HepG2 (cell line): ENCODE measurements around the gene COL9A2. TPM values are rescaled to one million over a fixed set of nuclear protein-coding genes. Genes with fewer than 3 reads are reported as not detected.

Experiments
- ATAC-seq: fragments of 200-7000 bp; cut with Tn5 transposase; 3 replicates; pipeline ENCODE4 v1.9.1; 2020; ENCODE audit warnings: mild to moderate bottlenecking, moderate library complexity
- Bru-seq: library from RNA; stranded (reverse); fragments of 400-500 nt; gene quantifications from one replicate; lab custom pipeline; 2021; lab: Mats Ljungman, UMichigan
- BruChase-seq, 2 experiments: library from RNA; stranded (reverse); fragments of 400-500 nt; gene quantifications; one replicate each; lab custom pipeline; 2021; lab: Mats Ljungman, UMichigan
- BruUV-seq: library from RNA; stranded (reverse); fragments of 400-500 nt; replicated peaks from 2 replicates; lab custom pipeline; 2021; lab: Mats Ljungman, UMichigan
- CTCF ChIA-PET: fragments of 300-600 bp; formaldehyde crosslinking; extraction: SDS; loops from one replicate; lab custom pipeline; 2021; ENCODE audit warnings: low total read pairs, inconsistent platforms, low intra/inter-chr PET ratio; lab: Yijun Ruan, JAX
- POLR2A ChIA-PET: fragments of 350-600 bp; sonication (Branson Sonifier 250); formaldehyde crosslinking; loops from one replicate; lab custom pipeline; 2020; ENCODE audit warnings: antibody characterized with exemption, inconsistent platforms; lab: Yijun Ruan, JAX
- DNase-seq: peaks from one replicate; pipeline ENCODE4 v3.0.0-alpha.2; 2015; ENCODE audit warnings: low spot score
- FAIRE-seq: peaks from 3 replicates; lab custom pipeline; 2011; peaks lifted over from hg19 to GRCh38; lab: Jason Lieb, UNC
- H2AFZ ChIP-seq: one replicate; pipeline ENCODE4 v1.6.1; 2011; ENCODE audit warnings: low read length, inconsistent platforms
- H3K27ac ChIP-seq: fragments of 300-600 bp; 3 replicates; pipeline ENCODE4 v1.8.0; 2011; ENCODE audit warnings: mixed run types, mild to moderate bottlenecking, mixed read lengths, low read length, inconsistent platforms; ENCODE audit not compliant: insufficient read depth; ENCODE audit errors: extremely low read length
- H3K27me3 ChIP-seq, 2 experiments: fragments of 200-600 bp in 1 of 2; 2 replicates in 1 of 2; 3 replicates in 1 of 2; pipeline versions ENCODE4 v1.6.0 to v1.8.0; 2011; ENCODE audit warnings: low read length in 2 of 2, mild to moderate bottlenecking in 2 of 2, moderate library complexity in 2 of 2, inconsistent platforms in 1 of 2; ENCODE audit not compliant: insufficient read depth in 2 of 2, control insufficient read depth in 1 of 2
- H3K36me3 ChIP-seq, 2 experiments: fragments of 200-600 bp in 1 of 2; replicated peaks in 1 of 2; 2 replicates in 1 of 2; 3 replicates in 1 of 2; pipeline versions ENCODE4 v1.5.1 to v1.8.0; 2011; ENCODE audit warnings: low read length in 2 of 2, inconsistent platforms in 1 of 2; ENCODE audit not compliant: insufficient read depth in 2 of 2, control insufficient read depth in 1 of 2
- H3K4me1 ChIP-seq: 2 replicates; pipeline ENCODE4 v1.5.1; 2012; ENCODE audit warnings: low read length, inconsistent platforms; ENCODE audit not compliant: insufficient read depth
- H3K4me2 ChIP-seq: 2 replicates; pipeline ENCODE4 v1.6.0; 2011; ENCODE audit warnings: low read depth, low read length, inconsistent platforms
- H3K4me3 ChIP-seq, 3 experiments: fragments of 200-600 bp in 1 of 3; sonication (generic), shearing (Covaris generic) in 1 of 3; replicated peaks in 1 of 3; 2 replicates each; pipeline ENCODE4 v1.5.1; 2011 to 2016; ENCODE audit warnings: low read length in 3 of 3, inconsistent platforms in 2 of 3, low read depth in 2 of 3, mild to moderate bottlenecking in 2 of 3, control low read depth in 1 of 3, mixed read lengths in 1 of 3; ENCODE audit not compliant: insufficient read depth in 1 of 3
- H3K79me2 ChIP-seq: one replicate; pipeline ENCODE4 v1.6.1; 2011; ENCODE audit warnings: low read length, inconsistent platforms; ENCODE audit not compliant: insufficient read depth
- H3K9ac ChIP-seq: 2 replicates; pipeline ENCODE4 v1.6.0; 2011; ENCODE audit warnings: mild to moderate bottlenecking, low read depth, low read length, inconsistent platforms; ENCODE audit not compliant: insufficient read depth
- H3K9me3 ChIP-seq: 2 replicates; pipeline ENCODE4 v1.5.1; 2012; ENCODE audit warnings: mild to moderate bottlenecking, low read length
- H4K20me1 ChIP-seq: 2 replicates; pipeline ENCODE4 v1.6.0; 2011; ENCODE audit warnings: inconsistent platforms, mild to moderate bottlenecking, low read length, moderate library complexity; ENCODE audit not compliant: insufficient read depth
- ETV6 ChIP-seq: sonication (generic); formaldehyde crosslinking; conservative IDR thresholded peaks from 2 replicates; pipeline ENCODE4 v1.4.0; 2020; ENCODE audit warnings: missing genetic modification reagents
- KLF16 ChIP-seq, 2 experiments: sonication (generic) in 1 of 2; formaldehyde crosslinking in 1 of 2; IDR thresholded peaks; 2 replicates each; pipeline versions ENCODE4 v1.6.1 to v1.8.0; 2016 to 2023; ENCODE audit warnings: missing genetic modification reagents in 2 of 2, missing compliant biosample characterization in 1 of 2
- TBX2 ChIP-seq: sonication (generic); formaldehyde crosslinking; IDR thresholded peaks from 2 replicates; pipeline ENCODE4 v1.5.0; 2020; ENCODE audit warnings: missing genetic modification reagents, mild to moderate bottlenecking, borderline replicate concordance
- ZEB1 ChIP-seq: IDR thresholded peaks from 2 replicates; pipeline ENCODE4 v1.6.1; 2012; ENCODE audit warnings: mild to moderate bottlenecking, low read depth, inconsistent platforms; ENCODE audit not compliant: insufficient replicate concordance
- ZFP41 ChIP-seq: sonication (generic); formaldehyde crosslinking; IDR thresholded peaks from 2 replicates; pipeline ENCODE4 v1.4.0; 2020; ENCODE audit warnings: mild to moderate bottlenecking, missing genetic modification reagents, borderline replicate concordance
- ZNF234 ChIP-seq: sonication (generic); formaldehyde crosslinking; conservative IDR thresholded peaks from 2 replicates; pipeline ENCODE4 v1.5.1; 2020; ENCODE audit warnings: mild to moderate bottlenecking, missing genetic modification reagents
- ZNF629 ChIP-seq: sonication (generic); formaldehyde crosslinking; conservative IDR thresholded peaks from 2 replicates; pipeline ENCODE4 v1.5.0; 2020; ENCODE audit warnings: missing genetic modification reagents
- ZNF687 ChIP-seq: sonication (generic); formaldehyde crosslinking; IDR thresholded peaks from 2 replicates; pipeline ENCODE4 v1.5.1; 2020; ENCODE audit warnings: mild to moderate bottlenecking, missing genetic modification reagents, moderate library complexity
- ZNF724P ChIP-seq: sonication (generic); formaldehyde crosslinking; IDR thresholded peaks from 2 replicates; pipeline ENCODE4 v1.8.0; 2022; ENCODE audit warnings: missing genetic modification reagents, borderline replicate concordance
- ZNF792 ChIP-seq: IDR thresholded peaks from 2 replicates; pipeline ENCODE4 v1.6.1; 2016
- WGBS: methylation state at CpG from one replicate; pipeline ENCODE4 v1.1.6; 2017; ENCODE audit warnings: low lambda C conversion rate; 5-methylcytosine and 5-hydroxymethylcytosine counted together
- in situ Hi-C: cut with HindIII; loops from 2 replicates; pipeline ENCODE4 v1.10.0; 2017; ENCODE audit warnings: low pct_unique_long_range_greater_than_20kb; ENCODE audit not compliant: extremely low pct_ligation_motif_present
- intact Hi-C: fragments of 100-400 bp; cut with micrococcal nuclease; formaldehyde crosslinking; loops from one replicate; pipeline ENCODE4 v1.10.0; 2022; ENCODE audit not compliant: unreplicated experiment
- long read RNA-seq, 2 experiments: library from RNA in 1 of 2; library from polyadenylated mRNA in 1 of 2; stranded (forward) in 1 of 2; unstranded in 1 of 2; transcript quantifications; one replicate each; pipeline ENCODE4 v2.0.0, GENCODE V29; 2019 to 2022
- polyA minus RNA-seq, 3 experiments: library from RNA; depleted of rRNA, polyadenylated mRNA; stranded (reverse); fragments of >200 nt; gene quantifications; 2 replicates each; pipeline ENCODE4 v1.2.3, GENCODE V29; 2011; ENCODE audit warnings: low replicate concordance in 1 of 3
- polyA plus RNA-seq, 8 experiments: library from polyadenylated mRNA; depleted of rRNA in 3 of 8; stranded (reverse) in 7 of 8; unstranded in 1 of 8; fragments of >200 nt; fragmentation: Illumina TruSeq in 4 of 8; extraction: Trizol in 4 of 8; gene quantifications; 2 replicates each; pipeline versions ENCODE4 v1.2.1 to v1.2.3, GENCODE V29; 2011 to 2016; ENCODE audit warnings: low read depth in 4 of 8, missing spikeins in 1 of 8, mixed read lengths in 1 of 8; ENCODE audit not compliant: insufficient read depth in 1 of 8
- total RNA-seq, 5 experiments: library from RNA; depleted of rRNA; stranded (reverse); fragments of >200 nt; fragmentation: Illumina TruSeq; extraction: Trizol; gene quantifications; 2 replicates each; pipeline ENCODE4 v1.2.3, GENCODE V29; 2016; ENCODE audit warnings: low read depth in 1 of 5

Gene COL9A2
- total RNA-seq (2016; rRNA removed; fragmentation: Illumina TruSeq; extraction: Trizol), result 8.9 and 26.9 TPM in 2 replicates
- total RNA-seq (2016; cell fraction: cytosol; rRNA removed; fragmentation: Illumina TruSeq; extraction: Trizol; ENCODE audit: low read depth), result 2.3 and 2.9 TPM in 2 replicates
- total RNA-seq (2016; cell fraction: insoluble cytoplasmic fraction; rRNA removed; fragmentation: Illumina TruSeq; extraction: Trizol), result 7.8 and 29.7 TPM in 2 replicates
- total RNA-seq (2016; cell fraction: membrane; rRNA removed; fragmentation: Illumina TruSeq; extraction: Trizol), result 3.7 and 5.8 TPM in 2 replicates
- 32.5 and 35.4 TPM in 2 replicates for total RNA-seq (2016; cell fraction: nucleus; rRNA removed; fragmentation: Illumina TruSeq; extraction: Trizol)
- polyA plus RNA-seq (2011; rRNA removed), result 20.2 and 34.7 TPM in 2 replicates
- 8.9 and 11.2 TPM in 2 replicates for polyA plus RNA-seq (2011; cell fraction: cytosol; rRNA removed)
- 329 and 347 TPM in 2 replicates for polyA plus RNA-seq (2011; cell fraction: nucleus; rRNA removed)
- polyA plus RNA-seq (2012), result 21.5 and 31.3 TPM in 2 replicates
- 1.7 TPM in 2 replicates for polyA plus RNA-seq (2016; cell fraction: cytosol; fragmentation: Illumina TruSeq; extraction: Trizol; ENCODE audit: low read depth)
- 7.6 TPM in 2 replicates for polyA plus RNA-seq (2016; cell fraction: insoluble cytoplasmic fraction; fragmentation: Illumina TruSeq; extraction: Trizol; ENCODE audit: low read depth)
- polyA plus RNA-seq (2016; cell fraction: membrane; fragmentation: Illumina TruSeq; extraction: Trizol; ENCODE audit: low read depth), result 3.5 and 4.0 TPM in 2 replicates
- polyA plus RNA-seq (2016; cell fraction: nucleus; fragmentation: Illumina TruSeq; extraction: Trizol; ENCODE audit: insufficient read depth, low read depth), result 108 and 112 TPM in 2 replicates
- 7.9 TPM in 1 of 2 replicates, not detected in the other for polyA minus RNA-seq (2011; rRNA and poly(A)+ RNA removed; ENCODE audit: low replicate concordance)
- 4.2 and 6.3 TPM in 2 replicates for polyA minus RNA-seq (2011; cell fraction: cytosol; rRNA and poly(A)+ RNA removed)
- polyA minus RNA-seq (2011; cell fraction: nucleus; rRNA and poly(A)+ RNA removed), result 18.2 and 21.9 TPM in 2 replicates
- percentile 58 among the genes with signal in this experiment for Bru-seq, nascent RNA
- BruChase-seq, experiment 1, labeled RNA remaining after a 6-hour chase, result percentile 64 among the genes with signal in this experiment
- percentile 56 among the genes with signal in this experiment for BruChase-seq, experiment 2, labeled RNA remaining after a 2-hour chase
- long read RNA-seq, experiment 1, partial matches to known transcripts, result 3 of 9 reads
- long read RNA-seq, experiment 1, other reads (novel, unspliced or antisense), result 2 of 9 reads
- long read RNA-seq, experiment 2, partial matches to known transcripts, result 29 of 39 reads
- long read RNA-seq, experiment 2, other reads (novel, unspliced or antisense), result 10 of 39 reads

DNA sequence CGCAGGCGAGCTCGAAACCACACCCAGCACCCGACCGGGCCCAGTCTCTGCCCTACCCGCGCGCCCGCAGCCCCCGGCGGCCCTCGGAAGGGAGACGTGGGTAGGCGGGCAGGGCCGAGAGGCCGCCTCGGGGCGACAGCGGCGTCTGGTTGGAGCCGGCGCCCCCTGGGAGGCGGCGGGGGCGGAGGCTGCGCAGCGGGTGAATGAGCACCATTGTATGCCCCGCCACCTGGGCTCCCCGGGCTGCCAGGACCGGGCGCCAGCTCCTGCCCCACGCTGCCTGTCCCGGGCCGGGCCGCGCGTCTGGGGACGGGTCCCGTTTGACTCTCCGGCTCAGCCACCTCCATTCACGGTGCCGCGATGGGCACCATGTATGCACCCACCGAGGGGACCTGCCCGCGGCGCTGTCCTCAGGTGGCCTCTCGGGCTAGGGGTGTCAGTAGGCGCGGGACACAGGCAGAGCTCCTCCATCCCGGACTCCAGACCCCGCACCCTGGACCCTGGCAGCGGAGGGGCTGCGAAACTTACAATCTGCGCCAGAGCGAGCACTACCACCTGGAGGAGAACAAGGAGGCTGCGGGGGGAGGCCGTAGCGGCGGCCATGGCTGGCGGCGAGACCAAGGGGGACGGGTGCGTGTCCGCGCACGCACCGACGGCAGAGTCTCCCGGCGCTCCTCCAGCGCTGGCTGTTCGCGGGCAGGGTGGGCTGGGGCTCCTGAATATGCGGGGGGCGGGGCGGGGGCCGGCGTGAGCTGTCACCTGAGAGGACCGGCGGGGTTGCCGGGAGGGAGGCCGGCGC, at the start of gene COL9A2:
Gene COL9A2 (minus strand): TSS at position 692 of the 799 bp plus-strand sequence. CDS start 89 bp downstream, at position 603.
- H3K27me3 ChIP-seq, result peaks cover 0 to 11% of the 10 kb centered on the region in 2 experiments; a peak in 1 of 5 replicates
- H3K9ac ChIP-seq, result peak within 1 kb of the TSS; percentile 77
- intact Hi-C loops (loop anchor here (1.0 to 10.0 kb wide), 2 partner anchors 62 to 172 kb away; partner anchors contain the start of gene ZMPSTE24), in situ Hi-C loops (no loop called here)
- no peaks in the 10 kb centered on the region for H3K9me3 ChIP-seq
- POLR2A ChIA-PET, result interaction anchor here (0.8 to 4.6 kb wide), 13 partner anchors 9 to 215 kb away, joined by 3 to 23 read pairs (median 4); partner anchors contain the start of genes SMAP2, TMCO2 and ZMPSTE24
- WGBS, result no CpG with 5 or more reads among the region's 84 CpGs
- no peaks in the 10 kb centered on the region for H3K79me2 ChIP-seq
- peak within 1 kb of the TSS; percentile 48 for H2AFZ ChIP-seq
- H3K36me3 ChIP-seq, result no peaks in the 10 kb centered on the region; a peak in 1 of 5 replicates
- peak within 1 kb of the TSS; percentile 42 for H3K27ac ChIP-seq
- CTCF ChIA-PET, result no interaction called here
- FAIRE-seq (no peak), DNase-seq (peak; percentile 64), ATAC-seq (peak; percentile 77)
- no peaks in the 10 kb centered on the region for H4K20me1 ChIP-seq
- H3K4me1 ChIP-seq, result peaks cover 47% of the 10 kb centered on the region
- H3K4me3 ChIP-seq, result peak within 1 kb of the TSS; percentile 81 to 93 (median 89)
- BruUV-seq, result no TSS peak
- peak within 1 kb of the TSS; percentile 96 for H3K4me2 ChIP-seq
- TF ChIP-seq KLF16 (CRISPR knock-in tag; IDR thresholded peaks at IDR 0.05), result peak; percentile 34 to 63; a peak in 2 of 4 replicates
- TF ChIP-seq ZNF234 (CRISPR knock-in tag), result 0 out of 2 replicates have a peak, but pooled peaks have one; percentile 51
- 0 out of 2 replicates have a peak, but pooled peaks have one; percentile 35 for TF ChIP-seq ETV6 (CRISPR knock-in tag)
- no peak for TF ChIP-seq ZNF629 (CRISPR knock-in tag)
- TF ChIP-seq ZNF687 (CRISPR knock-in tag), result peak; percentile 71
- no peak for TF ChIP-seq ZFP41
- TF ChIP-seq ZNF792 (CRISPR knock-in tag), result 0 out of 2 replicates have a peak, but pooled peaks have one; percentile 15
- TF ChIP-seq ZEB1, result no peak
- TF ChIP-seq ZNF724P (CRISPR knock-in tag), result peak; percentile 19; the same call in 1 of the 2 replicates
- TF ChIP-seq TBX2 (CRISPR knock-in tag), result peak; percentile 30; the same call in 1 of the 2 replicates
